ENCODE data around the gene BMPER. TPM values are rescaled to one million over a fixed set of nuclear protein-coding genes. Genes with fewer than 3 reads are reported as not detected.

The BMPER gene
- total and polyA plus RNA-seq, 2 experiments from 2014 or later: 4.5 to 6.3 TPM

- Histone ChIP-seq H4K20me1 (ENCODE audit: insufficient read depth, poor library complexity, severe bottlenecking) (no peaks in the 10 kb centered on the region), H2AFZ (no peak overlapping the region)
- WGBS (ENCODE audit: low lambda C conversion rate, missing lambda C conversion rate): 79% methylated on average over 6 of the region's 6 CpGs
Measured at GRCh38 chr7:33979300-33979806, 74.0 kb downstream of the BMPER start.

GRCh38 chr7:33979807-33980355, 74.5 kb downstream of the BMPER start:
- peak; percentile 40 for DNase-seq (ENCODE audit: low spot score)
- H4K20me1 ChIP-seq (ENCODE audit: insufficient read depth, poor library complexity, severe bottlenecking): no peaks in the 10 kb centered on the region
- no peaks in the 10 kb centered on the region for H3K9me3 ChIP-seq (ENCODE audit: low read depth)
- H3K4me2 ChIP-seq: no peak overlapping the region
- peaks cover 5% of the 10 kb centered on the region for H3K4me1 ChIP-seq (ENCODE audit: insufficient read depth)
- H3K79me2 ChIP-seq: no peaks in the 10 kb centered on the region
- TF ChIP-seq EZH2phosphoT487 (IDR thresholded peaks at IDR 0.05; ENCODE audit: low read depth, severe bottlenecking, unreplicated experiment): no peak
- no peak for TF ChIP-seq EZH2 (IDR thresholded peaks at IDR 0.05; ENCODE audit: borderline replicate concordance)
- TF ChIP-seq CTCF (IDR thresholded peaks at IDR 0.05; ENCODE audit: poor library complexity): no peak
- no peaks in the 10 kb centered on the region for H3K9me2 ChIP-seq (replicated peaks; ENCODE audit: insufficient read depth)
- no peaks in the 10 kb centered on the region for H3K36me3 ChIP-seq (replicated peaks; ENCODE audit: insufficient read depth, low read depth)
- H2AFZ ChIP-seq: no peak overlapping the region
- H3K27ac ChIP-seq: peak overlapping the region; percentile 31
- 34% methylated on average over 8 of the region's 8 CpGs for WGBS (ENCODE audit: low lambda C conversion rate, missing lambda C conversion rate)
- H3K27me3 ChIP-seq: no peaks in the 10 kb centered on the region
- no peak overlapping the region for H3K4me3 ChIP-seq

More at GRCh38 chr7:33979300-33979806, 74.0 kb downstream of the BMPER start:
- peak overlapping the region; percentile 31 for H3K27ac ChIP-seq
- no peaks in the 10 kb centered on the region for H3K9me3 ChIP-seq (ENCODE audit: low read depth)
- H3K4me1 ChIP-seq (ENCODE audit: insufficient read depth): peaks cover 5% of the 10 kb centered on the region
- DNase-seq (ENCODE audit: low spot score): no peak
- H3K4me2 ChIP-seq: no peak overlapping the region
- H3K4me3 ChIP-seq: no peak overlapping the region
- TF ChIP-seq EZH2phosphoT487 (IDR thresholded peaks at IDR 0.05; ENCODE audit: low read depth, severe bottlenecking, unreplicated experiment) (no peak), CTCF (IDR thresholded peaks at IDR 0.05; ENCODE audit: poor library complexity) (no peak), EZH2 (IDR thresholded peaks at IDR 0.05; ENCODE audit: borderline replicate concordance) (no peak)
- no peaks in the 10 kb centered on the region for H3K36me3 ChIP-seq (replicated peaks; ENCODE audit: insufficient read depth, low read depth)
- H3K9me2 ChIP-seq (replicated peaks; ENCODE audit: insufficient read depth): no peaks in the 10 kb centered on the region
- no peaks in the 10 kb centered on the region for H3K79me2 ChIP-seq
- H3K27me3 ChIP-seq: no peaks in the 10 kb centered on the region

GRCh38 chr7:33981226-33981625, 75.9 kb downstream of the BMPER start:
- no peaks in the 10 kb centered on the region for H3K79me2 ChIP-seq
- no peak overlapping the region for H2AFZ ChIP-seq
- no peaks in the 10 kb centered on the region for H3K27me3 ChIP-seq
- H3K4me1 ChIP-seq (ENCODE audit: insufficient read depth): peaks cover 5% of the 10 kb centered on the region
- no peak overlapping the region for H3K4me3 ChIP-seq
- no peaks in the 10 kb centered on the region for H3K9me3 ChIP-seq (ENCODE audit: low read depth)
- H4K20me1 ChIP-seq (ENCODE audit: insufficient read depth, poor library complexity, severe bottlenecking): no peaks in the 10 kb centered on the region
- H3K9me2 ChIP-seq (replicated peaks; ENCODE audit: insufficient read depth): no peaks in the 10 kb centered on the region
- DNase-seq (ENCODE audit: low spot score): no peak
- TF ChIP-seq EZH2phosphoT487 (IDR thresholded peaks at IDR 0.05; ENCODE audit: low read depth, severe bottlenecking, unreplicated experiment): no peak
- TF ChIP-seq CTCF (IDR thresholded peaks at IDR 0.05; ENCODE audit: poor library complexity): no peak
- no peak for TF ChIP-seq EZH2 (IDR thresholded peaks at IDR 0.05; ENCODE audit: borderline replicate concordance)
- WGBS (ENCODE audit: low lambda C conversion rate, missing lambda C conversion rate): 85% methylated on average over 3 of the region's 3 CpGs
- no peak overlapping the region for H3K27ac ChIP-seq
- no peaks in the 10 kb centered on the region for H3K36me3 ChIP-seq (replicated peaks; ENCODE audit: insufficient read depth, low read depth)
- no peak overlapping the region for H3K4me2 ChIP-seq
